HepG2 (cell line): Measurements from ENCODE around the gene KIAA2012. TPM values are rescaled to one million over a fixed set of nuclear protein-coding genes. Genes with fewer than 3 reads are reported as not detected.

Source experiments
- CEBPZ ChIP-seq: IDR thresholded peaks from 2 replicates; pipeline ENCODE4 v1.6.1; 2012; ENCODE audit warnings: low read length, improper control_type of control experiment
- EP300 ChIP-seq, 3 experiments: sonication (generic) in 1 of 3; formaldehyde crosslinking in 1 of 3; IDR thresholded peaks; 2 replicates each; pipeline versions ENCODE4 v1.5.1 to v1.6.1; 2011 to 2020; ENCODE audit warnings: low read depth in 2 of 3, low read length in 2 of 3, borderline replicate concordance in 1 of 3, improper control_type of control experiment in 1 of 3, mild to moderate bottlenecking in 1 of 3, missing genetic modification reagents in 1 of 3, moderate library complexity in 1 of 3
- ETS1 ChIP-seq: sonication (generic); formaldehyde crosslinking; IDR thresholded peaks from 2 replicates; pipeline ENCODE4 v1.4.0; 2020; ENCODE audit warnings: missing genetic modification reagents
- GATAD1 ChIP-seq: IDR thresholded peaks from 2 replicates; pipeline ENCODE4 v1.6.1; 2016; ENCODE audit warnings: missing genetic modification reagents, missing compliant biosample characterization
- SMARCE1 ChIP-seq: fragments of 450-650 bp; IDR thresholded peaks from 2 replicates; pipeline ENCODE4 v1.6.1; 2017; ENCODE audit warnings: borderline replicate concordance
- TCF7L2 ChIP-seq: IDR thresholded peaks from 2 replicates; pipeline ENCODE4 v1.6.1; 2011; ENCODE audit warnings: mild to moderate bottlenecking, low read depth, low read length, moderate library complexity
- THYN1 ChIP-seq: sonication (generic); formaldehyde crosslinking; IDR thresholded peaks from 2 replicates; pipeline ENCODE4 v1.8.1; 2023; ENCODE audit warnings: low read depth, mild to moderate bottlenecking, moderate library complexity, missing genetic modification reagents, borderline replicate concordance
- ZBTB20 ChIP-seq: sonication (generic); formaldehyde crosslinking; IDR thresholded peaks from 2 replicates; pipeline ENCODE4 v1.8.1; 2023; ENCODE audit warnings: missing genetic modification reagents, low read depth, mild to moderate bottlenecking, borderline replicate concordance
- ZBTB38 ChIP-seq: sonication (generic); formaldehyde crosslinking; IDR thresholded peaks from 2 replicates; pipeline ENCODE4 v1.5.1; 2020; ENCODE audit warnings: mild to moderate bottlenecking, missing genetic modification reagents
- ZBTB43 ChIP-seq: sonication (generic); formaldehyde crosslinking; conservative IDR thresholded peaks from 2 replicates; pipeline ENCODE4 v1.4.0; 2020; ENCODE audit warnings: missing genetic modification reagents
- ZFP37 ChIP-seq: sonication (generic); formaldehyde crosslinking; IDR thresholded peaks from 2 replicates; pipeline ENCODE4 v1.4.0; 2020; ENCODE audit warnings: missing genetic modification reagents, borderline replicate concordance
- ZNF276 ChIP-seq: sonication (generic); formaldehyde crosslinking; IDR thresholded peaks from 2 replicates; pipeline ENCODE4 v1.4.0; 2020; ENCODE audit warnings: mild to moderate bottlenecking, low read depth, missing genetic modification reagents
- ZNF3 ChIP-seq: IDR thresholded peaks from 2 replicates; pipeline ENCODE4 v1.7.0; 2017; ENCODE audit warnings: inconsistent platforms
- ZNF644 ChIP-seq: IDR thresholded peaks from 2 replicates; pipeline ENCODE4 v1.6.1; 2016; ENCODE audit warnings: low read depth
- ZNF777 ChIP-seq: sonication (generic); formaldehyde crosslinking; IDR thresholded peaks from 2 replicates; pipeline ENCODE4 v1.4.0; 2020; ENCODE audit warnings: missing genetic modification reagents
- ZSCAN5A ChIP-seq: sonication (generic); formaldehyde crosslinking; IDR thresholded peaks from 2 replicates; pipeline ENCODE4 v1.8.0; 2022; ENCODE audit warnings: mild to moderate bottlenecking, missing genetic modification reagents, borderline replicate concordance
- polyA plus RNA-seq, 8 experiments: library from polyadenylated mRNA; depleted of rRNA in 3 of 8; stranded (reverse) in 7 of 8; unstranded in 1 of 8; fragments of >200 nt; fragmentation: Illumina TruSeq in 4 of 8; extraction: Trizol in 4 of 8; gene quantifications; 2 replicates each; pipeline versions ENCODE4 v1.2.1 to v1.2.3, GENCODE V29; 2011 to 2016; ENCODE audit warnings: low read depth in 4 of 8, missing spikeins in 1 of 8, mixed read lengths in 1 of 8; ENCODE audit not compliant: insufficient read depth in 1 of 8
- total RNA-seq, 5 experiments: library from RNA; depleted of rRNA; stranded (reverse); fragments of >200 nt; fragmentation: Illumina TruSeq; extraction: Trizol; gene quantifications; 2 replicates each; pipeline ENCODE4 v1.2.3, GENCODE V29; 2016; ENCODE audit warnings: low read depth in 1 of 5

Gene KIAA2012
- total and polyA plus RNA-seq, 2 of the 13 experiments (the other 11 are each of a cell fraction or from before 2014, with no cell fraction given): not detected

- TF ChIP-seq ZBTB43 (CRISPR knock-in tag) (no peak), EP300 (IDR thresholded peaks at IDR 0.05; ENCODE audit: low read depth in 2 of 2, low read length in 2 of 2) (no peak), EP300 (CRISPR knock-in tag; IDR thresholded peaks at IDR 0.05; ENCODE audit: borderline replicate concordance) (no peak), ZSCAN5A (no peak), ZNF276 (CRISPR knock-in tag) (no peak), TCF7L2 (no peak), ZNF3 (CRISPR knock-in tag) (no peak), GATAD1 (CRISPR knock-in tag) (no peak), ZNF777 (peak; percentile 97), THYN1 (CRISPR knock-in tag) (no peak), ZBTB20 (CRISPR knock-in tag) (no peak), SMARCE1 (no peak), ZBTB38 (CRISPR knock-in tag) (no peak; the same call in 1 of the 2 replicates), ZFP37 (CRISPR knock-in tag) (no peak), ETS1 (no peak), ZNF644 (CRISPR knock-in tag) (no peak), CEBPZ (no peak)
Observed at GRCh38 chr2:202033317-202034248, 39.5 kb upstream of the KIAA2012 start, which contains the start of gene FZD7 (continued).
